ENCODE results near the gene LCN12.

DNA sequence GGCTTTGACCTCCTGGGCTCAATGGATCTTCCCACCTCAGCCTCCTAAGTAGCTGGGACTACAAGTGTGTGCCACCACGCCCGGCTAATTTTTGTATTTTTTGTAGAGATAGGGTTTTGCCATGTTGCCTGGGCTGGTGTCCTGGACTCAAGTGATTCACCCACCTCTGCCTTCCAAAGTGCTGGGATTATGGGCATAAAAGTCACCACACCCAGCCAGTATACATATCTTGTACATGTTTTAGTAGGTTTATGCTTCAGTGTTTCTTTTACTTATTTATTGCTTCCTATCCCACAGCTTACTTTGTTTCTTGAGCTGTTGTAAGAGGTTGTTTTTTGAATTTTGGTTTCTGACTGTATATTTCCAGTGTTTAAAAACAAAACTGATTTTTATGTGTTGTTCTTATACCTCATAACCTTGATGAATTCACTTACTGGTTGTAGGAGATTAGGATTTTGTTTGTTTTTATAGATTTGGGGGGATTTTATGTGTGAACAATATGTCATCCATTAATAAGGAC lies 20.4 kb upstream of the LCN12 start:
- no peak for TF ChIP-seq FOXM1 (IDR thresholded peaks at IDR 0.05; ENCODE audit: low read depth)
- TF ChIP-seq CTCF (IDR thresholded peaks at IDR 0.05), result no peak
- TF ChIP-seq, protein P1, sequence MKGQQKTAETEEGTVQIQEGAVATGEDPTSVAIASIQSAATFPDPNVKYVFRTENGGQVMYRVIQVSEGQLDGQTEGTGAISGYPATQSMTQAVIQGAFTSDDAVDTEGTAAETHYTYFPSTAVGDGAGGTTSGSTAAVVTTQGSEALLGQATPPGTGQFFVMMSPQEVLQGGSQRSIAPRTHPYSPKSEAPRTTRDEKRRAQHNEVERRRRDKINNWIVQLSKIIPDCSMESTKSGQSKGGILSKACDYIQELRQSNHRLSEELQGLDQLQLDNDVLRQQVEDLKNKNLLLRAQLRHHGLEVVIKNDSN (IDR thresholded peaks at IDR 0.05; ENCODE audit: borderline replicate concordance, low read depth), result no peak
- TF ChIP-seq YY1 (IDR thresholded peaks at IDR 0.05; ENCODE audit: low read depth), result no peak
- no peak for TF ChIP-seq EP300 (IDR thresholded peaks at IDR 0.05; ENCODE audit: borderline replicate concordance in 1 of 2, low read depth in 1 of 2, low read length in 1 of 2)
- no peak for TF ChIP-seq MAX (IDR thresholded peaks at IDR 0.05; ENCODE audit: low read depth)
- TF ChIP-seq RFX5 (IDR thresholded peaks at IDR 0.05; ENCODE audit: low read length), result no peak
- TF ChIP-seq TEAD4 (IDR thresholded peaks at IDR 0.05; ENCODE audit: borderline replicate concordance, insufficient read depth), result no peak

Data from SK-N-SH (cell line).